Peyer's patch (tissue), 4 donors: ENCODE measurements around the gene SNX3. TPM values are rescaled to one million over a fixed set of nuclear protein-coding genes. Genes with fewer than 3 reads are reported as not detected.

ENCODE experiments used
- DNase-seq, 3 donors: peaks; one replicate each; pipeline ENCODE4 v3.0.0-alpha.2; 2017 to 2019
- H3K27ac ChIP-seq, 4 donors: fragments of 200-600 bp; sonication (generic); one replicate each; pipeline ENCODE4 v1.5.1; 2016 to 2019
- H3K27me3 ChIP-seq, 2 donors: fragments of 200-600 bp; sonication (generic); one replicate each; pipeline ENCODE4 v1.5.1; 2019
- H3K36me3 ChIP-seq, 3 donors: fragments of 200-600 bp; sonication (generic); one replicate each; pipeline ENCODE4 v1.5.1; 2016 to 2019
- H3K4me1 ChIP-seq, 4 donors: fragments of 200-600 bp; sonication (generic); one replicate each; pipeline ENCODE4 v1.5.1; 2016 to 2019
- H3K4me3 ChIP-seq, 4 donors: fragments of 200-600 bp; sonication (generic); 1 replicate in 3 of 4; 2 replicates in 1 of 4; pipeline ENCODE4 v1.5.1; 2016 to 2019; ENCODE audit warnings: mild to moderate bottlenecking in 1 of 4
- H3K9me3 ChIP-seq, 4 donors: fragments of 200-600 bp; sonication (generic); one replicate each; pipeline ENCODE4 v1.5.1; 2016 to 2019; ENCODE audit warnings: mild to moderate bottlenecking in 1 of 4
- POLR2A ChIP-seq, 2 donors: fragments of 450-650 bp; IDR thresholded peaks; one replicate each; pipeline ENCODE4 v1.5.1; 2017; ENCODE audit warnings: antibody characterized with exemption in 2 of 2, mild to moderate bottlenecking in 2 of 2, moderate library complexity in 2 of 2
- total RNA-seq, 4 donors: library from RNA; depleted of rRNA; stranded (reverse); fragments of >200 nt; gene quantifications; one replicate each; pipeline ENCODE4 v1.1.0, GENCODE V29; 2016
- TF ChIP-seq, protein P1 (sequence below), 6 experiments: fragments of 450-650 bp in 4 of 6; fragments of 200-600 bp in 2 of 6; sonication (generic) in 1 of 6; IDR thresholded peaks; one replicate each; pipeline ENCODE4 v1.5.1; 2017 to 2019; ENCODE audit warnings: antibody characterized with exemption in 6 of 6, mild to moderate bottlenecking in 3 of 6, moderate library complexity in 1 of 6

The SNX3 gene
- total RNA-seq, 4 donors from 2014 or later = 71.0 to 110 (median 96.8) TPM

DNA sequence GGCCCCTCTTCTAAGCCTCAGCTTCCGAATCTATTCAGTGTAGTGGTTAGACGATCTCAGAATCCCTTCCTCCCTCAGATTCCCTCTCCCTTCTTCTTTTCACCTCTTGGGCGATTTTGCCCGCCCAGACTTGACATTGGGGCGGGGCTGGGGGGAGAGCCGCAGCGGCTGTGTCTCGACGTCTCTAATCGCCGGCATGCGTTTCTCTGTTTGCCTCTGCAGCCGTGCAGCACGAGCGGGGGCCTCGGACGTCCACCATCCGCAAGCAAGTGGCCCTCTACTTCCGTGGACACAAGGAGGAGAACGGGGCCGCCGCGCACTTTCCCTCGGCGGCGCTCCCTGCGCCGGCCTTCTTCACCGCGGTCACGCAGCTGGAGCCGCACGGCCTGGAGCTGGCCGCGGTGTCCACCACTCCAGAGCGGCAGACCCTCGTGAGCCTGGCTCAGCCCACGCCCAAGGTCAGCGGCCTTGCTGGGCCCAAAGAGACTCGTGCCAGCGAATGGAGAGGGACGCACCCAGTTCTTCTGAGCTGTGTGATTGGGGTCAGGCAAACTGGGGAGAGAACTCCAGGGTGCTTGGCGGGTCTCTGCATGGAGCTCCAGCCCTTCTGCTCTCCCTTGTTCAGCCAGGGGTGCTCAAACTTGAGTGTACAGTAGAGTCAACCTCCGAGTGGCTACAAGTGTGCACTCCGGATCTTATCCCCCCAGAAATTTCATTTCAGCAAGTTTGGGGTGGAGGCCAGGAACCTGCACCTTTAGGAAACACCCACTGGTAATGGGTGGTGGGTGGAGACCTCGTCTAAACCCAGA lies 84.4 kb downstream of the SNX3 start:
- Histone ChIP-seq H3K27me3 (peaks cover 0 to 31% of the 10 kb centered on the region in 2 donors), H3K4me1 (peaks cover 0 to 23% (median 4%) of the 10 kb centered on the region in 4 donors), H3K4me3 (peak overlapping the region in 2 of 4 donors; percentile 34 to 49), H3K9me3 (no peaks in the 10 kb centered on the region), H3K27ac (no peak overlapping the region), H3K36me3 (no peaks in the 10 kb centered on the region)
- TF ChIP-seq, protein P1, sequence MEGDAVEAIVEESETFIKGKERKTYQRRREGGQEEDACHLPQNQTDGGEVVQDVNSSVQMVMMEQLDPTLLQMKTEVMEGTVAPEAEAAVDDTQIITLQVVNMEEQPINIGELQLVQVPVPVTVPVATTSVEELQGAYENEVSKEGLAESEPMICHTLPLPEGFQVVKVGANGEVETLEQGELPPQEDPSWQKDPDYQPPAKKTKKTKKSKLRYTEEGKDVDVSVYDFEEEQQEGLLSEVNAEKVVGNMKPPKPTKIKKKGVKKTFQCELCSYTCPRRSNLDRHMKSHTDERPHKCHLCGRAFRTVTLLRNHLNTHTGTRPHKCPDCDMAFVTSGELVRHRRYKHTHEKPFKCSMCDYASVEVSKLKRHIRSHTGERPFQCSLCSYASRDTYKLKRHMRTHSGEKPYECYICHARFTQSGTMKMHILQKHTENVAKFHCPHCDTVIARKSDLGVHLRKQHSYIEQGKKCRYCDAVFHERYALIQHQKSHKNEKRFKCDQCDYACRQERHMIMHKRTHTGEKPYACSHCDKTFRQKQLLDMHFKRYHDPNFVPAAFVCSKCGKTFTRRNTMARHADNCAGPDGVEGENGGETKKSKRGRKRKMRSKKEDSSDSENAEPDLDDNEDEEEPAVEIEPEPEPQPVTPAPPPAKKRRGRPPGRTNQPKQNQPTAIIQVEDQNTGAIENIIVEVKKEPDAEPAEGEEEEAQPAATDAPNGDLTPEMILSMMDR (IDR thresholded peaks at IDR 0.05) = no peak
- TF ChIP-seq POLR2A (IDR thresholded peaks at IDR 0.05) = no peak
- no peak for DNase-seq

- TF ChIP-seq, protein P1 (IDR thresholded peaks at IDR 0.05) = peak in 3 of 6 experiments; percentile 28 to 51 (median 42)
- TF ChIP-seq POLR2A (IDR thresholded peaks at IDR 0.05) = no peak
- Histone ChIP-seq H3K4me1 (peaks cover 0 to 23% (median 4%) of the 10 kb centered on the region in 4 donors), H3K27ac (no peak overlapping the region), H3K36me3 (no peaks in the 10 kb centered on the region), H3K4me3 (peak overlapping the region in 3 of 4 donors; percentile 19 to 49 (median 34)), H3K27me3 (peaks cover 0 to 38% of the 10 kb centered on the region in 2 donors), H3K9me3 (no peaks in the 10 kb centered on the region)
- peak in 1 of 3 donors; percentile 57 for DNase-seq
Observed at GRCh38 chr6:108175592-108176279, 85.1 kb downstream of the SNX3 start.

GRCh38 chr6:108175176-108175591 lies 85.7 kb downstream of the SNX3 start:
- no peak overlapping the region for H3K27ac ChIP-seq
- peaks cover 0 to 44% of the 10 kb centered on the region in 2 donors for H3K27me3 ChIP-seq
- peaks cover 0 to 23% (median 4%) of the 10 kb centered on the region in 4 donors for H3K4me1 ChIP-seq
- TF ChIP-seq POLR2A (IDR thresholded peaks at IDR 0.05) = no peak
- TF ChIP-seq, protein P1 (IDR thresholded peaks at IDR 0.05) = no peak
- DNase-seq = no peak
- H3K36me3 ChIP-seq = no peaks in the 10 kb centered on the region
- H3K4me3 ChIP-seq = peak overlapping the region in 3 of 4 donors; percentile 19 to 49 (median 34)
- no peaks in the 10 kb centered on the region for H3K9me3 ChIP-seq

DNA sequence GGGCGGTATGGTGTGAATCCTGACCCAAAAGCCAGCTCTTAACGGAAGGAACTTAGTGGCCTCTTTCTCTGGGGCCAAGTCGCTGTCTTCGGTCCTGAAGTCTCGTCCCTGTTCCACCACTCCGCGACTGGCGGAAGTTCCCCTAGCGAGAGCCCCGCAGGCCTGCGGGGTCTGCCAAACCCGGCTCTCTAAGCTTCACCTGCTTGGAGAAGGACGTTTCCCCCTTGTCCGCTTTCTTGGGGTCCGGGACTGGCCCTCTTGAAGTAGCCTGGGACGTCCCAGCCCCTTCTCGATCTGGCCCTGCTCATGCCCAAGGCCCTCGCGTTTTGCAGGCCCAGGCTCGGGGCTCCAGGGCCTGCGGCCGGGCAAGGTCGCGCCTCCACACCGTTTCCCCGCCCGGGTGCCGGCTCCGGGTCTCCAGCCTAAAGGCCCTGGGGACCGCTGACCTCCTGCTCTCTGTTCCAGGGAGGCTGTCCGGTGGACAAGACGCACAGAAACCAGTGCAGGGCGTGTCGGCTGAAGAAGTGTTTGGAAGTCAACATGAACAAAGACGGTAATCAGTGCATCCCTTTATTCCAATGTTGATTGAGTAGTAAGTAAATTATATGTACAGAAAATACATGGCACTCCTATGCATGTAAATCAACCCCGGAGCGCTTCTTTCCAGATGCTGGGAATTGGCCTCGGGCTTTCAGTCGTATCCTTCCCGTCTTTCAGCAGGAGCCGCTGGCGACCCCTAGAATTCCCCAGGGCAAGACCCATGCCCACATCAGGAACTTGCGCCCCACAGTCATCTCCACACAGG lies 86.3 kb downstream of the SNX3 start:
- no peaks in the 10 kb centered on the region for H3K9me3 ChIP-seq
- peaks cover 0 to 50% of the 10 kb centered on the region in 2 donors for H3K27me3 ChIP-seq
- H3K36me3 ChIP-seq = no peaks in the 10 kb centered on the region
- H3K4me1 ChIP-seq = peaks cover 0 to 28% (median 4%) of the 10 kb centered on the region in 4 donors
- no peak for TF ChIP-seq POLR2A (IDR thresholded peaks at IDR 0.05)
- TF ChIP-seq, protein P1 (IDR thresholded peaks at IDR 0.05) = no peak
- H3K4me3 ChIP-seq = no peak overlapping the region
- no peak overlapping the region for H3K27ac ChIP-seq
- no peak for DNase-seq

GRCh38 chr6:108171918-108172516 lies 88.8 kb downstream of the SNX3 start:
- Histone ChIP-seq H3K27me3 (peaks cover 0 to 76% of the 10 kb centered on the region in 2 donors), H3K4me1 (peaks cover 4 to 54% (median 22%) of the 10 kb centered on the region in 4 donors), H3K36me3 (no peaks in the 10 kb centered on the region), H3K27ac (no peak overlapping the region), H3K4me3 (no peak overlapping the region), H3K9me3 (no peaks in the 10 kb centered on the region)
- DNase-seq = no peak
- no peak for TF ChIP-seq POLR2A (IDR thresholded peaks at IDR 0.05)
- TF ChIP-seq, protein P1 (IDR thresholded peaks at IDR 0.05) = no peak
